ENCODE measurements around the gene IMP4.

IMP4 gene

DNA sequence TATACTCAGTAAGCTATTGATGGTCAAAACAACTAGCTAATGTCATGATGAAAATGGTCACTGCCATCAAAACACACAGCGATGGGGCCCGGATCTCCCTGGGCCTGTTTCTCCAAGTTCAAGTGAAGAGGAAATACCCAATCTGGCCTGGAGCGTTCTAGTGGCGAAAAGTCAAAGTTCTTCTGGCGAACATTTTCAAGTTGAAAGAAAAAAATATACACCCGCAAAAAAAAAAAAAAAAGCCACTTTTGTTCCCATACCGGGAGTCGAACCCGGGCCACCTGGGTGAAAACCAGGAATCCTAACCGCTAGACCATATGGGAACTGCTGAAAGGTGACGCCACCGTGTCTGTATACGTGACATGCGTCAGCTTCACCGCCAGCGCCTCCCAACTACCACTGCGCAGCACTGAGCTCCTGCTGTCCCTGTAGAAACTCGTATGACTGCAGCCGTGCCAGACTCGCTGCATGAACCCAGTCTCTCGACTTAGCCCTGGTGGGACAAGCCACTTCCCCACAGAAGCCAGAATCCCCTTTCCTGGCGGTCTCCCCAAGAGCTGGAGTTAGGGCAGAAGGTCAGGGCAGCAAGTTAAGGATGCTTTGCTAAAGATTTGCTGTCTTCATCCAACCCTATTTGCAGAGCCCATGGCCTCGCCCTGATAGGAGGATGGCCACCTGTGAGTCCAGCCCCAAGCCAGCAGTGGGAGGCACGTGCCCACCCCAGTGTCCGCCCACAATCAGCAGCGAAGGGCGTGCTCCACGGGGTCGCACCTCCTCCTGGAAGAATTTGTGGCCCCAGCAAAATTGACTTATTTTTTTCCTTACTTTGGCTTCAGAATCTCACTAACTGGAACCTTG lies 5.6 kb upstream of the IMP4 start:
- DNase-seq (ENCODE audit: low read depth) = no peak

DNA sequence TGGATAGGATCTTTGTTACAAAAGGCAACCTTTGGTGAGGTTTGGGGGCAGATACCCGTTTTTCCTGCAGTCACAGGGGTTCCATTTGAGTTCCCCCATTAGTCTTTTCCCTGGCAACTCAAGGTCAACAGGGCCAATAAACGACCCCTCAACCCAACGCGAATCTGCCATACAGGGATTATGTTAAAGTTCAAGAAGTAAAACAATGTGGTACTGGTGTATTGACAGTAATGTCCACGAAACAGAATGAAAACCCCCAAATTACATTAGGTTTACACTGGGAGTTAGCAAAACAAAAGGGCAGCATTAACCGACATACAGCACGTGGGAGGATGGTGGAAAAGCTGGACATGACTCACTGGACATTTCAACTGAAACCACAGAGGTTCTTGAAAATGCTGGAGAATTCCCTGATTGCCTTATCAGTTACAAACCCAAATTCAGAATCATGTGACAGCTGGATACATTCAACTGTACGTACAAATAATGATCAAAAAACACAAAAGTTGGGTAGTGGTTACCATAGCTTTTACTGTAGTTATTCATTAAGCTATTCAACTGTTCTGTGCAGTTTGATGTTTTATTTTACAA lies 4.9 kb upstream of the IMP4 start:
- peak; percentile 76 for DNase-seq (ENCODE audit: low read depth)

DNA sequence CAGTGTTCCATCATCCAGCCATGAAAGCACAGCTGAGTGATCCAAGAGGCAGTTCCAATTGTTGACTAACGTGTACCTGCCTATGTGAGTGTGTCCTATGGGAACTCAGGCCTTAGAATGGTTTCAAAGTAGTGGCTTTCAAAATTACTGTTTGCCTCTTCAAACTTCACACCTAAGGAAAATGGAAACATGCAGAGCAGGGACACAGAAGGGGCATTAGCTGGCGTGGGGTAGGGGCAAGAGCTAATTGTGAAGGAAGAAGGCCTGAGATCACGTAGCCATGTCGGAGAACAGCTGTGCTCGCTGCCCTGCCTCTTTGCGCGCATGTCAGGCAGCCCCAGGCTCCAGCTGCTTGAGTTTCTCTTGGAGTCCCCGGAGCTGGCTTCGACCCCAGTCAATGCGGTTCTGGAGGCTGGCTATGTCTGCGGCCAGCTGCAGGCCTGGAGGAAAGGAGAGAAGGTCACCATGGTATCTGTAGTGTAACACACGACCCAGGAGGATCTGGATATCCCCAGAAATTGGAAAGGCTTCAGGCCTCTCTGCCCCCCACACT lies 3.8 kb upstream of the IMP4 start:
- DNase-seq (ENCODE audit: low read depth) = no peak

DNA sequence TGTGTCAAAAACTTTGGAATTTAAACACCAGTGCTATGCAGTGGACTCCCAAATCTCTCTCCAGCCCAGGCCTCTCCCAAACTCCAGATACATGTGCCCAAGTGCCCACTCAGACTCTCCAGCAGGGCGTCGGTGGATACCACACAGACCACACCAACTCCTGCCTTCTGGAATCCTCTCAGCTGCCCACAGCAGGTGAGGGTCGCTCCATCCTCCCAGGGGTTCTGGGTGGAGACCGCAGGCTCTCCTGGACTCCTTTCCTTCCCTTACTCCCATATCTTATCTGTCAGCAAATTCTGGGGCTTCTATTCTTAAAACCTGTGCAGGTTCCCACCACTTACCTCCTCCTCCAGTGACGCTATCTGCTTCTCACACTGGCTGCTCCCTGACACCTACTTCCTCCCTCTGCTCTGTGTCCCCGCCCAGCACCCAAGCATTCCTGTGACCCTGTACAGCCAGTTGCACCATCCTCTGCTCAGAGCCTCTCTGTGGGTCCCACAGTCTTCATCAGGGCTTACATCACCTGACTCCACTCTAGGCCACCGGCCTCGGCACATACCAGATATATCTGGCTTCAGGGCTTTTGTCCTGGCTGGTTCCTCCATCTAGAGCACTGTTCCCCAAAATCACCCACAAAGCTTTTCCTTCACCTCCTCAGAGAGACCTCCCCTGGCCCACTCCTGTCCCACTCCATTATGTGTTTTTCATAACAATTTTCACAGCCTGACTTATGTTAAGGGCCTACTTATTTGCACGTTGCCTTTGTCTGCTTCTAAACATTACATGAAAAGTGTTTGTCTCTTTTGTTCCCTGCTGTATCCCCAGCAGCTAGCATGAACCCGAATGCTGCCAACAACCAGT lies 2.6 kb upstream of the IMP4 start:
- DNase-seq (ENCODE audit: low read depth) = no peak

DNA sequence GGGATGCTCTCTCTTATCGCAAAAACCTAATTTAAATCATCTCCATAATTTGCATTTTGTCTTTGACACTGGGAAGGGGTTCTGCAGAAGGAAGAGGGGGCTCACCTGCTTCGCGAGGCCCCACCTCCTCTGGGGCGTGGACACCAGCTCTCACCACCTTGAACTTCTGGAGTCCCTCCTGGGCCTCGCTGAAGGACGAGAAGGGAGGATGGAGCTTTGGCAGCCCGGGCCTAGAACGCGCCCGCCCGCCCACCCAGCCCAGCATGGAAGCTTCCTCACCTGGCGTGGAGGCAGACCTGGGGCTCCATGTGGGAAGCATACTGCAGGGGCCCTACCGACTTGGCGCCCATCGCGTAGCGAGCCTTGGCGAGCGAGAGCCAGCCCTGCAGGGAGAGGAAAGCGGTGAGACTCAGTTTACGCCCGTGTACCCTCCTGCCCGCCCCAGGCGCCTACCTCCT lies 1.1 kb upstream of the IMP4 start:
- DNase-seq (ENCODE audit: low read depth) = no peak

DNA sequence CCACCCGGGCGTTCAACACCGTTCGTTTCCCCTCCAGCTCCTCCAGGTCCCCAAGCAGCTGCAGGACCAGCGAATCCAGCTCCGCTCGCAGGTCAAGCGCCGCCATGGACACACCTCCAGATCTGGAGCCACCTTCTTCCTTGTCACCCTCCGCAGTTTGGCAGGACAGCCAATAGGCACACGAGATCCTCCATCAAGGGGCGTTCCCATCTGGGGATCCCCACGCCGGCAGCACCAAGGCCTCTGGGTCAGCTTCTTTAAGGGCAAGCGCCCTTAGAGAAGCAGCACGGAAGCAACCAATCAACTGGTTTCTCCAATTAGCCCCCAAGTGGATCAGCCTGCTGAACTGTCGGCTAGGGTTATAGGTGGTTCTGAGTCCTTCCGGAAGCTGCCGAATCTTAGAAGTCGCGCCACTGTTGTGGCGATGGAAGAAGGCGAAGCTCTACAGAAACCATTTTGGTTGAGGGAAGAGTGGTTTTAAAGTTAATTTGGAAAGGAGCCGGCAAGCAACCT lies 621 bp upstream of the IMP4 start:
- DNase-seq (ENCODE audit: low read depth) = peak; percentile 74

DNA sequence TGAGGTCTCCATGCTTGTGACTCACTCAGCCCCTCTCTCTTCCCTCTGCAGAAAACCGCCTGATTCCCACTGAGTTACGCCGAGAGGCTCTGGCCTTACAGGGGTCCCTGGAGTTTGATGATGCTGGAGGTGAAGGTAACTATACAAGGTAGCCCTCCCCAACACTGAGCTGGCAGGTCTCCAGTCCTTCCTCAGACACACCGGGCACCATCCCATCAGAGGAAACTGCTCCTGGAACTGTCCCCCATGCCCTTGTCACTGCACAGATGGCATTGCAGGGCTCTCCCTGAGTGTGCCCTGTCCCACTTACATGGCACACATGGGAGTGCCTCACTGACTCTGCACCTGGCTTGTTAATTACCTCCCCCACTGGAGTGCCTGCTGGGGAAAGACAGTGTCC lies 1.9 kb downstream of the IMP4 start:
- no peak for DNase-seq (ENCODE audit: low read depth)

DNA sequence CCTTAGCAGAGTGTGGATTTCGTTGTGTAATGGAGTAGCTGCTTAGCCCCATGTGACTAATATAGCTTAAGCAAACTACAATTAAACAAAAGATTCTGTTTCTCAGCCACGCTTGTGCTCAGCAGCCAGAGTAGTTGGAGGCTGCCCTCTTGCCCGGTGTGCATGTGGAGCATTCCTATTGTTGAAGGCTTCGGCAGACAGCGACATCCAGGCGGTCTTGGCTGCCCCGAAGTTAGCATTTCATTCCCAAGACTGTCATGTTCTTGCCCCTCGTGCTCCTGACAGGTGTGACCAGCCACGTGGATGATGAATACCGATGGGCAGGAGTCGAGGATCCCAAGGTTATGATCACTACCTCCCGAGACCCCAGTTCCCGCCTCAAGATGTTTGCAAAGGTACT lies 2.4 kb downstream of the IMP4 start:
- DNase-seq (ENCODE audit: low read depth) = no peak

DNA sequence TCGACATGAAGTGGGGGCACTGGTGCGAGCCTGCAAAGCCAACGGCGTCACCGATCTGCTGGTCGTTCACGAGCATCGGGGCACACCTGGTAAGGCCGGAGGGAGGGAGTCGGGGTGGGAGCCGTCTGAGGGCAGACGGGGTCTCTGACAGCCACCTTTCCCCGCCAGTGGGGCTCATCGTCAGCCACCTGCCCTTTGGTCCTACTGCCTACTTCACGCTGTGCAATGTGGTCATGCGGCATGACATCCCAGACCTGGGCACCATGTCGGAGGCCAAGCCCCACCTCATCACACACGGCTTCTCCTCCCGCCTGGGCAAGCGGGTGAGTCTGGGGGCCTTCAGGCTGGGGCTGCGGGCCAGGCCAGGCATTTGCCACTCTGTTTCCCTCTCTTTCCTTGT lies 2.9 kb downstream of the IMP4 start:
- no peak for DNase-seq (ENCODE audit: low read depth)

DNA sequence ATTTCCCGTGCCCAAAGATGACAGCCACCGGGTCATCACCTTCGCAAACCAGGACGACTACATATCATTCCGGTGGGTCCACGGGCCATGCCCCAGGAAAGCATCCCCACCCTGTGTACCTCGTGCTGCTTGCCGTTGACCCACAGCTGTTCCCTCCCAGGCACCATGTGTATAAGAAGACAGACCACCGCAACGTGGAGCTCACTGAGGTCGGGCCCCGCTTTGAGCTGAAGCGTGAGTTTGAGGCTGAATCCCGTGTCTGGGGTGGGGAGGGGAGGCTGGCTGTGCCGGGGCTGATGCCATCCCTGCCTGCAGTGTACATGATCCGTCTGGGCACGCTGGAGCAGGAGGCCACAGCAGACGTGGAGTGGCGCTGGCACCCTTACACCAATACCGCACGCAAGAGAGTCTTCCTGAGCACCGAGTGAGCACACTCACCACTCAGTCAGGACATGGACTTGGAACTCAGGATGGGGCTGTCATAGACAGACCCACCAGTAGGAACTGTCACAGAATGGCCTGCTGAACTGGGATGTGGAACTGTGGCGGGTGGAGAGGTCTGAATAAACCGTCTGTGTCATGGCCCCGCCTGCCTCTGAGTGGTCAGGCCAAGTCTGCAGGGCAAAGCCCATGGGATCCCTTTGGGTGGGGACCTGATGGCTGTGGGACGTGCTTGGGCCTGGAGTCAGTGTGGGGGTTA lies 3.5 kb downstream of the IMP4 start:
- no peak for DNase-seq (ENCODE audit: low read depth)

DNA sequence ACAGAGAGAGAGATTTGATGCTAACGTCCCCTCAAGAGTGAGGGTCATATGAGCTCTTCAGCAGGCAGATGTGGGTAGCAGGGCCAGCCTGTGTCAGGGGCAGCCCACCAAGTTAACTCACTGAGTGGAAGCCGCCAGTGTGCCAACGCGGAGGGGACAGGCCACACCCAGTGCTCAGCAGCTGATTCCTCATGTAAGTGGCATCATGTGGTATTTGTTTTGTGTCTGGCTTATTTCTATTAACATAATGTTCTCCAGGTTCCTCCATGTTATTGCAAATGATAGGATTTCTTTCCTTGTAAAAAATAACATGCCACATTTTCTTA lies 4.0 kb downstream of the IMP4 start:
- DNase-seq (ENCODE audit: low read depth) = no peak

DNA sequence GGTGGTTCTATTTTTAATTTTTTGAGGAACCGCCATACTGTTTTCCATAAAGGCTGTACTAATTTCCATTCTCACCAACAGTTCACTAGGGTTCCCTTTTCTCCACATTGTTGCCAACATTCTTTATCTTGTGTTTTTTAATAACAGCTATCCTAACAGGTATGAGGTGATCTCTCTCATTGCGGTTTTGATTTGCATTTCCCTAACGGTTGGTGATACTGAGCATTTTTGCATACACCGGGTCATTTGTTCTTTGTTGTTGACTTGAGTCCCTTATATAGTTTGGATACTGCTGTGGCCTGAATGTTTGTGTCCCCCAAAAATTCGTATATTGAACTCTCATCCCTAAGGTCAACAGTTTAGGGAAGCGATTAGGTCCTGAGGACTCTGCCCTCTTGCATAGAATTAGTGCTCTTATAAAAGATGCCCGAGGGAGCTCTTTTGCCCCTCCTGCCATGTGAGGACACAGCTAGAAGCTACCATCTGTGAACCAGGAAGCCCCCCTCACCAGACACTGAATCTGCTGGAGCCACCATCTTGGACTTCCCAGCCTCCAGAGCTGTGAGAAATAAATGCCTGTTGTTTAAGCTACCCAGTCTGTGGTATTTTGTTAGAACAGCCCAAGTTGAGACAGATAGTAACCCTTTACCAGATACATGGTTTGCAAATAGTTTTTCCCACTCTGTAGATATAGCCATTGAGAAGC lies 4.7 kb downstream of the IMP4 start:
- no peak for DNase-seq (ENCODE audit: low read depth)

DNA sequence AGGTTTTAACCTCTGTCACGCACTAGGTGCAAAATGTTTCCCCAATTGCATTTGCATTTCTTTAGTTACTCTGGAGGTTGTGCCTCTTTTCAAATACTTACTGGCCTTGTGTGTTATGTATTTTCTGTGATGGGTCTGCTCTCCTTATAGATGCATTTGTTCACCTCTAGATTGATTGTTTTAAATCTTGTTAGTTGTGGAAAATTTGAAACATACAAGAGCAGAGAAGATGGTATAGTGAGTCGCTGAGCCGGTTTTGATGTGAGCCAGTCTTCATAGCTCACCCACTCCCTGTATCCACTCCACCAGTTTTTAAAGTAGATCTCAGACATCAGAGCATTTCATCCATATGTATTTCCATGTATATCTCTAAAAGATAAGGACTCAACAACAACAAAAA lies 6.5 kb downstream of the IMP4 start:
- no peak for DNase-seq (ENCODE audit: low read depth)

DNA sequence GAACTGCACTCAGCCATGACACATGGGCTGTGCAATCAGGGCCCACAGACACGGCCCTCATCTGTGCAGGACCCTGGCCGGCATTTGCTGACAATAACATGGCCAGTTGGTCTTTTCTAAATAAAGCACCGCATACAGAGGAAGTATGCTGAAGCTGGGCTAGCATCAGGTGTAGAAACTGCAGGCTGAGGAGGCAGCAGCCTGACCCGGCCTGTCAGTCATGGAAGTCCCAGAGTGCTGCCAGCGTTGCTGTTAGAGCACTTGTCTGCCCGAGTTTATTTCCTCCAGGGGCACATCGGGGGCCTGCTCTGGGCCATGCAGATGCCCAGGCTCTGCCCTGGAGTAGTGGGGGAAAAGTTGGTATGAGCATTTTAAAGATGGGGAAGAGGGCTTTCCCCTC lies 9.0 kb downstream of the IMP4 start:
- no peak for DNase-seq (ENCODE audit: low read depth)

DNA sequence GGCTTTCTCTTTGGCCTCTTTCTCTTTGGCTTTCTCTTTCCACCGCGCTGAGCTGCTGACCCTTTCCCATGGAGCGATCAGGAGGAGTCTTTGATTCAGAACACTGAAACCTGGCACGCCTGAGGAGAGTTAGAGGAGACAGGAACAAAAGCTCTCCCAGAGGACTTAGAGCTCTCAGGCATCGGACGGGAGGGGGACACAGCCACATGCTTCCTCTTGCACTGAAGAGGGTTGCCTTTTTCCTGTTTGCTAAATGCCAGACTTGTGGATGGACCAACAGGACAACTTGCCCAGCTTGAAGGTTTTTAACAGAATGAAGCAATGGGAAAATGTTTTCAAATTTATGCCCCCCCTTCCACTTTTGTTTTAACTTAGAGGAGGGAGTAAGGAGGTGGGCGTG lies 9.5 kb downstream of the IMP4 start:
- no peak for DNase-seq (ENCODE audit: low read depth)

DNA sequence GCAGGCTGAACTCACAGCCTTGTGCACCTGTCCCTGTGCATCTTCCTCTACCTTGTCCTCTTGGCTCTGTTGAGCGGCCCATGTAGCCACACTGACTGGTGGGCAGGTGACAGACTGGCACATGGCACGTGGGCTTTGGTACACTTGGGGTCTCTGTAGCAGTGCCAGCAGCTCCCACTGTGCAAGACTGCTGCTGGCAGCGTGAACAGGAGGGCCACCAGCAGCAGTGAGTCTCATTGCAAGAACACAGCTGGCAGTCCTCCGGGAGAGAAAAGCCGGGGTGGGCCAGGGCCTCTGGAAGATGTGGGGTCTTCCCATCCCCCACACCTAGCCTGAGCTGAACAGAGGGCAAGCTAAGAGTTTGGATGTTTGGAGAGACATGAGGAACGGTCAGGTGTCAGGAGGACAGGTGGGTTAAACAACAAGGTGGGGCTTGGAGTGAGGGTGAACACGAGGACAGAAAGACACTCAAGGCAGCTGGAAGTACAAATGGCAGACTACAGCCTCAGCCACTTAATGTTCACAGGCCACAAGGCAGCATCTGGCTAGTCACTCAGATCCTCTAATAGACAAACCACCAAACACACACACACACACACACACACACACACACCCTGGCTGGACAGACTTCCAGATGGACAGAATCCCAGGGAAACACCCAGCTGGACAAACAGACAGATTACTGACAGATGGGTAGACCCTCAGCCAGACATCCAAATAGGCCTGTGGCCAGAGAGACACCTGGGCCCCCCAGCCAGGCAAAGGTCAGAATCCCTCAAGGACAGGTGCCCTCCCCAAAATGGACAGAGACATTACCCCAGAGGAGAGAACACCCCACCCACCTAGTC lies 10.8 kb downstream of the IMP4 start:
- no peak for DNase-seq (ENCODE audit: low read depth)

DNA sequence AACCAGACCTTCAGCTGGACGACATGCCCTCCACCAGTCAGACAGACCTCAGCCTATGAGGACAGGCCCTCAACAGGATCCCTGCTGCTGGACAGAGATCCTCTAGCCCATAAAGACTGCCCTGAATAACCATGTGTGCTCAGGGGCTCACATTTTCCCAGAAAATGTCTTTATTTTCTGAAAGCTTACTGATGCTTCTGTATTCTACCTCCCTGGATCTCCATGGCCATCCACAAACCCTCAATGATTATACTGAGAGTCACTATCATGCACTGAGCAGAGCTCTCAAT lies 11.4 kb downstream of the IMP4 start:
- no peak for DNase-seq (ENCODE audit: low read depth)

DNA sequence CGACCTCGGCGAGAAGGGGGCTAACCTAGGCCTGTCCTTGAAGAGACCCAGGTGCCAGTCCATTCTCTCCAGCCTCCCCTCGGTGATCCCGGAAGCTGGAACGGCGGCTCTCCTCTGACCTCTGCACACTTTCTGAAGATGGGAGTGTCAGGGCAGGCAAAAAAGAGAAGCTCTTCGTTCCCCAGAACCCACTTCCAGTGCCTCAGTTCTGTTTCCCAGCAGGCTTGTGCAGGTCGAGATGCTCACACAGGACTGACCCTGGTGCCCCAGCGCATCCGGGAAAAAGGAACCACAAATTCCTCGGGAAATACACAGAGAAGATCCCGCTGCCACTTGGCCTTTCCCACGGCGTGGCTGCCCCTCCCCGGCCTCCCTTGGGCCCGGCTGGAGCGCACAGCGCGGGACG lies 12.5 kb downstream of the IMP4 start:
- DNase-seq (ENCODE audit: low read depth) = no peak

DNA sequence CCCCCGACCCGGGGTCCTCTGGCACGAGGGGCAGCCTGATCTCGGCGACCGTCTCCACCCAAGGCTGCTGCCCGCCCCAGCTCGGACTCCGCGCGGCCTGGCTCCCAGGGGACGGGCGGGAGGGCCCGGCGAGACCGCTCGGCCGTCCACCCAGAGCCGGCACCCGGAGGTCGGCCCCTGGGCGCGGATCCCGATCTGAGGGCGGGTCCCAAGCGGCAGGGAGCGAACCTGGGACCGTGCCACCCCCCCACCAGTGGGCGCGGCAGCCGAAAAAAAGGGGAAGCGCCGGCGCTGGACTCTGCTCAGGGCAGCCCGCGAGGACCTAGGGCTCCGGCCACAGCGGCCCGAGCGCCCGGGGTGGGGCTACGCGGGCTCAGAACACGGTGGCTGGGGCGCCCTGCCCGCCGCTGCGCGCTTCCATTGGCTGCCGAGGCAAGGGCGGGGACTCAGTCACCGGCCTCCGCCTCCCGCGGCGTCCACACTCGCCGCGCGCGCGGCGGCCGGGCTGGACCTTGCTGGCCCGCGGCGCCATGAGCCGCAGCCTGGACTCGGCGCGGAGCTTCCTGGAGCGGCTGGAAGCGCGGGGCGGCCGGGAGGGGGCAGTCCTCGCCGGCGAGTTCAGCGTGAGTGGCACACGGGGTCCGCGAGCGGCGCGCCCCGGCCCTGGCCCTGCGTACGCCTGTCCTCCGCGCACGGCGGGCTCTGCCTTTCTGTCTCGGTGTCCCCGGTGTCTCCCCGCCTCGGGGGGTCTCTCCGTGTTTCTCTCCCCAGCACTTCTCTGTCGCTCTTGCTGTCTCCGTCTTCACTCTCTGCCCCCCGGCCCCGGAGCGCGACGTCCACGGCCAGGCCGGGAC lies 13.1 kb downstream of the IMP4 start, which contains the start of gene PTPN18:
PTPN18 (plus strand) TSS at position 479 of the 854 bp plus-strand sequence; CDS start at position 531, 52 bp downstream.
- DNase-seq (ENCODE audit: low read depth) = no peak
